ENCODE measurements around the gene TEC. TPM values are rescaled to one million over a fixed set of nuclear protein-coding genes. Genes with fewer than 3 reads are reported as not detected.
A peak's percentile ranks its signal among the peaks of the same experiment; 100 is the strongest.

TEC gene
- total RNA-seq, 1 experiment from 2014 or later, result 4.5 TPM

DNA sequence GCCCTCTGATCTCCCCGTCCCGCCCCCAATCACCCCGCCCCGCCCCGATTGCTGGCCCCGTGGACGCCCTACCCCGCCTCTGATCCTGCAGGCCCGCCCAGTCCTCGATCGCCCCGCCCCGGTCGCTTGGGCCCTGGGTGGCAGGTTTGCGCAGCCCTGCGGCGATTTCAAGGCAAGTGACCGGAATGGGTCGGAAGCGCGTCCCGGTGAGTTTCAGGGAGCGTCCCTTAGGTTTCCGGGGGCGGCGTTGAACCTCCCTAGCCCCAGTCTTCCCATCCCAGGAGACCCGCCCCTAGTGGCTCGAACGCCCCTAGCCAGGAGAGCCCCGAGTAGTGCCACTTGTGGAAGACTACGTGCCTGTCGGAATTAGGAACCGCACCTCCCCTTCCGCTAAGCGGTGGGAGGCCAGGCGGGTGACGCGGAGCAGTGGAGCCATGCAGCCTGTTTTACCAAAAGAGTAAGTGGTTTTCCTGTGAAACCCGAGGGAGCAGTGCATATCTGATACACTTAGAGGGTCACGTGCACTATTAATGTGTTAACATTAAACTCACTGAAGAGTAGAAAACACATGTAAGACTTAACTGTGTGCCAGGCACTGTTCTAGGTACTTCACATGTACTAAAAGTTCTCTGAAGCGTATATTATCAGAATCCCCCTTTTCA lies 354 bp upstream of the TEC start:
- Histone ChIP-seq H3K9me2 (ENCODE audit: insufficient read depth) (no peaks in the 10 kb centered on the region), H3K27me3 (ENCODE audit: insufficient read depth, low read length) (no peaks in the 10 kb centered on the region), H4K20me1 (ENCODE audit: insufficient read depth) (no peaks in the 10 kb centered on the region), H2AFZ (ENCODE audit: low read depth, low read length, poor library complexity, severe bottlenecking) (peak overlapping the region; percentile 53), H3K27ac (ENCODE audit: low read depth, low read length) (peak overlapping the region; percentile 93), H3K4me2 (ENCODE audit: low read length) (peak overlapping the region; percentile 79), H3K4me3 (replicated peaks in 1 of 2; ENCODE audit: low read depth in 1 of 2, low read length in 2 of 2) (peak overlapping the region; percentile 59 to 71), H3K4me1 (ENCODE audit: control insufficient read depth in 1 of 2, insufficient read depth in 2 of 2, low read length in 2 of 2) (peaks cover 2 to 25% of the 10 kb centered on the region in 2 experiments; a peak in 3 of 4 replicates), H3K9me3 (ENCODE audit: control insufficient read depth in 1 of 2, insufficient read depth in 1 of 2, low read depth in 1 of 2, low read length in 2 of 2) (no peaks in the 10 kb centered on the region), H3K79me2 (ENCODE audit: insufficient read depth, low read length) (peaks cover 22% of the 10 kb centered on the region), H3K9ac (ENCODE audit: low read length) (peak overlapping the region; percentile 59), H3K36me3 (ENCODE audit: control insufficient read depth in 1 of 2, insufficient read depth in 2 of 2, low read length in 2 of 2) (no peaks in the 10 kb centered on the region)
- POLR2A ChIA-PET, result no interaction called here
- RAD21 ChIA-PET (ENCODE audit: low non-redundant PET in 1 of 2, low total read pairs in 2 of 2, uncharacterized antibody in 2 of 2, unreplicated experiment in 2 of 2), result no interaction called here
- intact Hi-C loops (cut with micrococcal nuclease), result loop anchor here (5.0 kb wide), 1 partner anchor 128 kb away; no protein-coding TSS in a partner anchor
- DNase-seq (ENCODE audit: low read depth, low spot score) (peak; percentile 88), ATAC-seq (peak; percentile 89)
- TSS peak; percentile 76 for BruUV-seq (replicated peaks)
- CTCF ChIA-PET, result no interaction called here
- no peak for TF ChIP-seq EZH2 (IDR thresholded peaks at IDR 0.05)
- TF ChIP-seq RAD21 (IDR thresholded peaks at IDR 0.05; ENCODE audit: low read depth), result no peak
- peak; percentile 75 for TF ChIP-seq POLR2AphosphoS5 (IDR thresholded peaks at IDR 0.05; ENCODE audit: low read depth, low read length)
- peak; percentile 37; the same call in 1 of the 2 replicates for TF ChIP-seq EGR1 (IDR thresholded peaks at IDR 0.05; ENCODE audit: low read depth)
- TF ChIP-seq, protein P1, sequence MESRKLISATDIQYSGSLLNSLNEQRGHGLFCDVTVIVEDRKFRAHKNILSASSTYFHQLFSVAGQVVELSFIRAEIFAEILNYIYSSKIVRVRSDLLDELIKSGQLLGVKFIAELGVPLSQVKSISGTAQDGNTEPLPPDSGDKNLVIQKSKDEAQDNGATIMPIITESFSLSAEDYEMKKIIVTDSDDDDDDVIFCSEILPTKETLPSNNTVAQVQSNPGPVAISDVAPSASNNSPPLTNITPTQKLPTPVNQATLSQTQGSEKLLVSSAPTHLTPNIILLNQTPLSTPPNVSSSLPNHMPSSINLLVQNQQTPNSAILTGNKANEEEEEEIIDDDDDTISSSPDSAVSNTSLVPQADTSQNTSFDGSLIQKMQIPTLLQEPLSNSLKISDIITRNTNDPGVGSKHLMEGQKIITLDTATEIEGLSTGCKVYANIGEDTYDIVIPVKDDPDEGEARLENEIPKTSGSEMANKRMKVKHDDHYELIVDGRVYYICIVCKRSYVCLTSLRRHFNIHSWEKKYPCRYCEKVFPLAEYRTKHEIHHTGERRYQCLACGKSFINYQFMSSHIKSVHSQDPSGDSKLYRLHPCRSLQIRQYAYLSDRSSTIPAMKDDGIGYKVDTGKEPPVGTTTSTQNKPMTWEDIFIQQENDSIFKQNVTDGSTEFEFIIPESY (IDR thresholded peaks at IDR 0.05; ENCODE audit: extremely low read depth, insufficient replicate concordance, low read length), result no peak
- TF ChIP-seq TCF7L2 (IDR thresholded peaks at IDR 0.05; ENCODE audit: borderline replicate concordance, extremely low read depth, insufficient read depth, insufficient read length), result peak; percentile 59
- TF ChIP-seq POLR2A (IDR thresholded peaks at IDR 0.05; ENCODE audit: borderline replicate concordance, extremely low read depth, insufficient read depth, insufficient read length), result peak; percentile 16
- no peak for TF ChIP-seq SRF (IDR thresholded peaks at IDR 0.05; ENCODE audit: low read depth)
- TF ChIP-seq, protein P2, sequence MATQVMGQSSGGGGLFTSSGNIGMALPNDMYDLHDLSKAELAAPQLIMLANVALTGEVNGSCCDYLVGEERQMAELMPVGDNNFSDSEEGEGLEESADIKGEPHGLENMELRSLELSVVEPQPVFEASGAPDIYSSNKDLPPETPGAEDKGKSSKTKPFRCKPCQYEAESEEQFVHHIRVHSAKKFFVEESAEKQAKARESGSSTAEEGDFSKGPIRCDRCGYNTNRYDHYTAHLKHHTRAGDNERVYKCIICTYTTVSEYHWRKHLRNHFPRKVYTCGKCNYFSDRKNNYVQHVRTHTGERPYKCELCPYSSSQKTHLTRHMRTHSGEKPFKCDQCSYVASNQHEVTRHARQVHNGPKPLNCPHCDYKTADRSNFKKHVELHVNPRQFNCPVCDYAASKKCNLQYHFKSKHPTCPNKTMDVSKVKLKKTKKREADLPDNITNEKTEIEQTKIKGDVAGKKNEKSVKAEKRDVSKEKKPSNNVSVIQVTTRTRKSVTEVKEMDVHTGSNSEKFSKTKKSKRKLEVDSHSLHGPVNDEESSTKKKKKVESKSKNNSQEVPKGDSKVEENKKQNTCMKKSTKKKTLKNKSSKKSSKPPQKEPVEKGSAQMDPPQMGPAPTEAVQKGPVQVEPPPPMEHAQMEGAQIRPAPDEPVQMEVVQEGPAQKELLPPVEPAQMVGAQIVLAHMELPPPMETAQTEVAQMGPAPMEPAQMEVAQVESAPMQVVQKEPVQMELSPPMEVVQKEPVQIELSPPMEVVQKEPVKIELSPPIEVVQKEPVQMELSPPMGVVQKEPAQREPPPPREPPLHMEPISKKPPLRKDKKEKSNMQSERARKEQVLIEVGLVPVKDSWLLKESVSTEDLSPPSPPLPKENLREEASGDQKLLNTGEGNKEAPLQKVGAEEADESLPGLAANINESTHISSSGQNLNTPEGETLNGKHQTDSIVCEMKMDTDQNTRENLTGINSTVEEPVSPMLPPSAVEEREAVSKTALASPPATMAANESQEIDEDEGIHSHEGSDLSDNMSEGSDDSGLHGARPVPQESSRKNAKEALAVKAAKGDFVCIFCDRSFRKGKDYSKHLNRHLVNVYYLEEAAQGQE (IDR thresholded peaks at IDR 0.05; ENCODE audit: low read depth), result no peak
- TF ChIP-seq JUND (IDR thresholded peaks at IDR 0.05), result no peak
- no peak for TF ChIP-seq SP1 (IDR thresholded peaks at IDR 0.05; ENCODE audit: low read depth)
- TF ChIP-seq MAX (IDR thresholded peaks at IDR 0.05), result peak; percentile 31; the same call in 1 of the 2 replicates
- TF ChIP-seq EZH2phosphoT487 (IDR thresholded peaks at IDR 0.05; ENCODE audit: borderline replicate concordance), result no peak
- peak; percentile 53; the same call in 1 of the 2 replicates for TF ChIP-seq SIN3A (IDR thresholded peaks at IDR 0.05; ENCODE audit: low read depth)
- TF ChIP-seq, protein P3, sequence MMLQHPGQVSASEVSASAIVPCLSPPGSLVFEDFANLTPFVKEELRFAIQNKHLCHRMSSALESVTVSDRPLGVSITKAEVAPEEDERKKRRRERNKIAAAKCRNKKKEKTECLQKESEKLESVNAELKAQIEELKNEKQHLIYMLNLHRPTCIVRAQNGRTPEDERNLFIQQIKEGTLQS (IDR thresholded peaks at IDR 0.05), result no peak
- TF ChIP-seq ZNF274 (IDR thresholded peaks at IDR 0.05; ENCODE audit: low read depth, low read length), result no peak
- TF ChIP-seq YY1 (IDR thresholded peaks at IDR 0.05; ENCODE audit: extremely low read depth, insufficient replicate concordance, low read depth, low read length), result peak; percentile 22
- TF ChIP-seq CBX3 (IDR thresholded peaks at IDR 0.05; ENCODE audit: low read depth), result no peak
- TF ChIP-seq ELF1 (IDR thresholded peaks at IDR 0.05; ENCODE audit: borderline replicate concordance, low read depth), result no peak
